HG02571 (cell line): Measurements from ENCODE around the gene S100A3.

ENCODE experiments used
- ATAC-seq: cut with Tn5 transposase; IDR thresholded peaks from one replicate; pipeline ENCODE4 v1.9.1; 2021; ENCODE audit warnings: mild to moderate bottlenecking, moderate library complexity; ENCODE audit not compliant: unreplicated experiment

The S100A3 gene

DNA sequence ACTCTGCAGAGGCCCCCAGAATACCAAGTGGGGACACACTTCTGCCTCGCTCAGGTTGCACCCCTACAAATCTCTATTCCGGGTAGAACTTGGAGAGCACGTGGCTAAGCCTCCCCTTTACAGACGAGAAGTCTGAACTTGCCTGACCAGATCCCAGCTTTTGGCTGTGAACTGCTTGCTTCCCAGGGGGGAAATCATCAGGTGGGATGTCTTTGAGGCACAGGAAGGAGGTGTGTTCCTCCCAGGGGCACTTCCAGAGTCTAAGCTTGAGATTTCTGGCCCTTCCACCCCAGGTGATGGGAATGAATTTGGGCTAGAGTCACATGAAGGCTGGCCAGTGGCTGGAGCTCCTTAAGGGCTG lies 1.3 kb upstream of the S100A3 start:
- ATAC-seq: no peak

DNA sequence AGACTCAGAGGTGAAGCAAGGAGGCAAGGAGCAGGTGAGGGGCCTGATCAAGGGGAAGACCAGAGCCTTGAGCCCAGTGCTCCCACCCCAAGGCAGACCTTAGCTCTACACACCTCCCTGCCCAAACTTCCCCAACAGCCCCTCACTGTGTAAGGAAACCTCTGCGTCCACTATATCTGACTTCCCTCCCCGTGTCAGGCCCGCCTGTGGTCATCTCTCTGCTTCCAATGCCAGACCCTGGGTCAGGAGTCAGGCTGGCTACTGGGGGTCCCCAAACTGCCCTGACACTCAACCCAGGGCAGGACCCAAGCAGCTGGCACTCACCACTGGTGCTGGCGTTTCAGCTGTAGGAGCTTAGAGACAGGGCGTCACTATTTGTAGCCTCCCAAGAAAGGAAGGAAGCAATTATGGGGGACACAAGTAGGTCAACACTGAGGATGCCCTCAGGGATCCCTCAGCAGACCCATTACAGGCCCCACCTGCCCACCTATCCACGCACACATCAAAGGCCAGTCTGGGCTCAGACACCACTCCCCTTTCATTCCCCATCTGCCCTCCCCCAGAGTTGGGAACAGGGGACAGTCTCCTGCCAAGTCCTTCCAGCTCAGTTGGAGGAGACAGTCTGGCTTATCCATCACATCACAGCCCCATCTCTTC lies 811 bp upstream of the S100A3 start:
- no peak for ATAC-seq

DNA sequence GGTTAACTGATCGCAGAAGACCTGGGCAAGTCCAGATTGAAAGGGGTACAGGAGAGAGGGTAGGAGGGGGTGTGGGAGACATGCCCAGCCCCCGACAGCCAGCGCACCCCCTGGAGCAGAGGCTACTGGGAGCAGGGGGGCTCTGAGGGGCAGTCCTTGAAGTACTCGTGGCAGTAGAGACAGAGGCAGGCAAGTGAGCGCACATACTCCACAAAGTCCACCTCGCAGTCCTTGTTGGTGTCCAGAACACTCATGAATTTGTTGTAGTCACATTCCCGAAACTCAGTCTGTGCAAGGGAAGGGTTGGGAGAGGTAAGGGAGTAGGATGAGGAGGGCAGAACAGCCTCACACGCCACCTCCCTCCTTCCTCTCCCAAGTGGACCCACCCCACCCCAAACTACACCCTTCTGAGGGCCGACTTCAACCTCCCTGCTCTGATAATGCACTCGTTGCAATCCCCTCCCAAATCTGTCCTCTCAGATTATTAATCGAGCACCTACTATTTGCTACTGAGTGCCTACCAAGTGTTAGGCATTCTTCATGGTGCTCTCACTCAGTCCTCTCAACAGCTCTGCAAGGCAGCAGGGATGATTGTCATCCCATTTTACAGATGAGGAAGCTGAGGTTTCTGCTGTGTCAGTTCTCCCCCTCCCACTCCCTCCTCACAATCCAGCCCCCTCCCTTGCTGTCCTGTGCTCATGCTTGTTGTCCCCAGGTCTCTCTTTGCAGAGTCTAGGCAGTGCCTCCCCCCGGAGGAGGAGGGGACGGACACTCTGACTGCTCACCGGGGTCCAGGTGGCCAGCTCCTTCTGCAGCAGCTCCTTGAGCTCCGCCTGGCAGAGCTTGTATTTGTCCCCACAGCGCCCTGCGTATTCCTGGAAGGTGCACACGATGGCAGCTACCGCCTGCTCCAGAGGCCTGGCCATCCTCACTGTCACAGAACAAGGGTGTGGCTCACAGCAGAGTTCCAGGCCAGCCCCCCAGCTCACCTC lies 1.2 kb downstream of the S100A3 start:
- ATAC-seq: no peak

DNA sequence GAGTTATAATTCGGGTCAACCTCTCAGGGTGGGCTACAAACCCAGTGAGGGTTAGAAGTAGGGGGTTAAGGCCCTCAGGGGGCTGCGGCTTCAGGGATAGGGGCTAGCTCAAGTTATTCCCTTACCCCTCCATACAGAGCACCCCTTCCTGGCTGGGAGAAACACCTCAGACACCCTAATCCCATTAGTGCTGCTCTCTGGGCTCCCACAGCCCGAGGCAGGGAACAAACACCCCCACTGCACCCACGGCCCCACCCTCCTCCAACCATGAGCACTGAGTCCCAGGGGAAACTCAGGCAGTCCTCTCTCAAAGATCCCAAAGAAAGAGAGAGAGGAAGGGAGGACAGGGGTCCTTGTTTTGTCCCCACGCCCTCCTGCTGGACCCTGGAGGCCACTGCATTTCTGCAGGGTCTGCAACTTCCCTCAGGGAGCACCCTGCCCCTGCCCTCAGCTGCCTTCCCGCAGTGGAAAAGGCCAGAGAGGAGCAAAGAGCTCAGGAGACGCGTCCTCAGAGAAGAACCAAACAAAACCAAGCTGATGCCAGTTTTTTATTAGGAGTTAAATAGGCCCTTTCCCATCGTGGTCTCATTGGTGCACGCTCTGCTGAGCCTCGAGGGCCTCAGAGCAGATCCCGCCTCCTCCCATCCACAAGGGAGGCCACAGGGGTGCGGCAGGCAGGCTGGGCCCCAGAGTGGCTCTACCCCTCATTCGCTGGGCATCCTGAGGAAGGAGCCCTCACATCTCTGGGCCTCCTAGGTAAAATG lies 2.1 kb downstream of the S100A3 start:
- ATAC-seq: no peak

DNA sequence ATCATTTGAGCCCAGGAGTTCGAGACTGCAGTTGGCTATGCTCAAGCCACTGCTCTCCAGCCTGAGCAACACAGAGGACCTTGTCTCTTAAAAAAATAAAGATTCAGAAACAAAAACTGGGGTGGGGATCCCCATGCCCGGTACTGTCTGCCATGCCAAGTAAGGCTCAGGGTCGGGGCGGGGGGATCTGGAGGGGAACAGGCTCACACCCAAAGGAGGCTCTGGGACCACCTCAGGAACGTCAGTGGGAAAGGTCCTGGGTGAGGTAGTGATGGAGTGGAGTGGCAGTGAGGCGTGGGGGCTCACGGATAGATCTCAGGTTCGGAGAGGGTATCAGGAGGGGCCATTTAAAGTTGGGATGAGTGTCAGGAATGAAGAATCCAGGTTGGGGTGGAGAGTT lies 2.7 kb downstream of the S100A3 start:
- ATAC-seq: no peak

DNA sequence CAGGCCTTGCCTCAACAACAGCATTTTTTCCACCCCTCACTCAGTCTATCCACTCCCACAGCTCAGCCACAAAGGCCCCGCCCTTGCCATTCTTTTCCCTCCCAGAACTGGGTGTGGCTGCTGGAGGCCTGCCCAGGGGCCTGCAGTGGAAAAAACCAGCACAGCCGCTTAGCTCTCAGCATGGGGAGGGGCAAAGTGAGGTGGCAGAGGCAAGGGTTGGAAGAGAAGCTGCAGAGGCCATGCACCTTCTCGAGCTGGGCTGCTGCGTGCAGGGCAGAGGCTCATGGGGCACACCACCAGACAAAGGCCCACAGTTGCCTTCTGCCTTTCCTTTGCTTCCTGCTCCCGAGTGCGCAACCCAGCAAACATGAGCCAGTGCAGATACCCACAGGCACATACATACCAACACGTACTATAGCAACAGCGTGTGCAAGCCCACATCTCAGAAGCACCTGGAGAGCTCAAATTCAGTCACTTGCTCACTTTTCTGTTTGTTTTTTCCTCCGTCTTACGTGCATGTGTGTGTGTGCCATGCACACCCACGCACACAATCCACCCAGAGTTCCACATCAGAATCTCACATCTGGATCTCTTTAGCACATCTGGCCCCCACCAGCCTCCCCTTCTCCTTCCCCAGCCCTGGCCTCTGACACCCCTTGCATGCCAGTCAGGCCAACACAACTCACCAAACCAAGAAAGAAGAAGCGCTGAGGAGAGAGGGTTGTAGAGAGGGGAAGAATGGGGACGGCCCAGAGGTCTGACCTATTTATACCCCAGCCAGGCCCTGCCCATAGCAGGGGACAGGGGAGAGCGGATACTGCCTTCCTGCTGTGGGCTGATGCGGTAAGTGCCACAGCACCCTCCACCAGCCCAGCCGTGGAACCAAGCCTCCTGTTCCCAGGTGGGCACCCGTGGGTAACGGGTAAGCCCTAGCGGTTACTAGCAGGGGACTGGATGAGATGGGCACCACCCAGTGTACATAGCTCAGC lies 3.7 kb downstream of the S100A3 start, which contains the start of gene S100A4:
TSS of gene S100A4 (minus strand) at position 740 of the 989 bp plus-strand sequence. CDS start 1,012 bp downstream, outside the sequence.
- no peak for ATAC-seq

DNA sequence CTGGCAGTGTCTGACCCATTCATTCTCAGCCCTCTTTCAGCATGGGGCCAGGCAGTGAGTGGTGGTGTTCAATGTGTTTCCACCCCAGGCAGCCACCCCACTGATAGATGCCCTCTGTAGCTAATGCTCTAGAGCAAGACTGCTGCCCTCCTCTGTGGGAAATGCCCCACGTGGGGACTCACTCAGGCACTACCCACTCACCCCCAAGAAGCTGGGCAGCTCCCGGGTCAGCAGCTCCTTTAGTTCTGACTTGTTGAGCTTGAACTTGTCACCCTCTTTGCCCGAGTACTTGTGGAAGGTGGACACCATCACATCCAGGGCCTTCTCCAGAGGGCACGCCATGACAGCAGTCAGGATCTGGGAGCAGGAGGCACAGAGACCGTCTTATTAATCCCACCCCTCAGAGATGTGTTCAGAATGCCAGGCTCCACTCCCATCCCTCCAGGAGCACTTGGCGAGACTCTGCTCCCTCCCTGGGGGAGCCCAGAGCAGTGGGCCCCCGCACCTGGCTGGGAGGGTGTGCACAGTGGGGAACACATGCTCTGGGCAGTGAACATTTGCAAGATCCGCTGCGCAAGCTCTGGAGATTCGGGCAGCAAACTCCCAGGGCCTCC lies 4.5 kb downstream of the S100A3 start:
- no peak for ATAC-seq

DNA sequence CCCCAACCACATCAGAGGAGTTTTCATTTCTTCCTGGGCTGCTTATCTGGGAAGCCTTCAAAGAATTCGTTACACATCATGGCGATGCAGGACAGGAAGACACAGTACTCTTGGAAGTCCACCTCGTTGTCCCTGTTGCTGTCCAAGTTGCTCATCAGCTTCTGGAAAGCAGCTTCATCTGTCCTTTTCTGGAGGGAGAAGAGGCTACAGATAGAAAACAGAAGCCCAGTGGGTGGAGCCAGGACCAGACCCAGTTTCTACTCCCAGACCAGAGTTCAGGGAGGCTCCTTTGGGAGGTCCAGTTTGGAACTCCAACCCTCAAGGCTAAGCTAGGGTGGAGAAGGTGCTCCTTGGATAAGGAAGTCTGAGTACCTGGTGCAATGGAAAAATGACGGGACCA lies 5.3 kb downstream of the S100A3 start:
- no peak for ATAC-seq

DNA sequence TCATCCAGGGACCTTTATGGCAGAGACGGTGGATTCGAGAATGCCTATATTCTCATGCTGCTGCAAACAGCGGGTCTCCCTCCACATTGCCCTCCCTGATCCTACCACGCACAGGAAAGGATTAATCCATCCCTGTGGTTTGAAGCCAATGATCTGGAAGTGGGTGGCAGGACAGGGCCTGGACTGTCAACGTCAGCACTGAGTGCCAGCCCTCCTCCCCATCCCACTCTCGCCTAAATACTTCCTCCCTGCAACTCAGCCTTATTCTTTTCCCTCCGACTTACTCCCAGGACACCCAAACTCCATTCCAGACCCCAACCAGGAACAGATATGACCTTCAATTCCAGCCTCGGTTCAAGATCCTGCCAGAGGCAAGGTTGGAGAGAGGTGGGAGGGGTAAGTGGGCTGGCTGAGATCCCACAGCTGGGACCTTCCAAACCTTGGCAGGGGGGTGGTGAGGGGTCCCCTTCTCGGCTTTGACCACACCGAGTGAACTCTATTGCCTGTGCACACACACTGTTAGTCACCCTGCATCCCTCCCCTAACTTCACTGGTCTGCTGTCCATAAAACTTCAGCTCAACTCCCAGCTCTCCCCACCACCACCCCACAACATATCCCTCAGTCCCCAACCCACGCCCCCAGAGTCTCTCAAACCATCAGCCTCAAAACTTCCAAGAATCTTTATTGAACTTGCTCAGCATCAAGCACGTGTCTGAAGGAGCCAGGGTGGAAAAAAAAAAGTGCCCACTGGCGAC lies 5.9 kb downstream of the S100A3 start:
- ATAC-seq: no peak

DNA sequence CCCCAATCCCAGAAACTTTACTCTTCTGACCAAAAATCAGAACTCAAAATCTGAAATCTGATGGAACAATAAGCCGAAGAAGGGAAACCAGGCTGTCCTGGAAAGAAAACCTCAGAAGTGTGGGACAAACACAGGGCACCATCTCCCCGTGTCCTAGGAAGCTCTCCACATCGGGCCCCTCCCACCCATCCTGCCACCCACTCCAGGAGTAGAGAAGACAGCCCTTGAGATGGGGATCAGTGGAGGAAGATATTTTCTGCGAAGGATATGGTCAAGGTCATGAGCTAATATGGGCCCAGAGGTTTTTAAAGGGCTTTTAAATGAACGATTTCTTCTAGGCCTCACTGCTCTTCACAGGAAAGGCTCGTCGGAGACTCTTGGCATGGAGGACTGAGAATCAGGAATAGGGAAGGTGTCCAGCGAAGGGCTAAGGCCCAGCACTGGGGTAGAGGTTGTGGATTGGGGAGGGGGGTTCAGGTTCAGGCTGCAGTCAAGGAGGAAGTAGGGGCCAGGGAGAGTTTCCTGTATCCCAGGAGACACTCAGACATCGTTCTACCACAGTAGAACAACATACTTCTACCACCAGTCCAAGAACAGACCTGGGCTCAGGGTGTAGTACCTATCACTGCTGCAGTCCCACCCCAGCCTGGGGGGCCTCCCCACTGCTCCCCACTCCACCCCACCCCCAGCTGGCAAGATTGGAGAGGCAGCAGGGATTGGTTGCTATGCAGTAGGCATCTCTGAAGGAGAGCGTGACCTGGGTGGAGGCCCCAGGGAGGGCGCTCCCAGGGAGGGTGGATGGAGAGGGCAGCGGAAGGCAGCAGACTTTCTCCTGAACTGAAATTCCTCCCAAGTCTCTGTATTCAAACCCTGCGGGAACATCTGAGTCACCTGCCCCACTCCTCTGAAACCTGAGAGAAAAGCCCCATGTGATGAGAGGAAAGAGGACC lies 7.1 kb downstream of the S100A3 start:
- ATAC-seq: no peak

DNA sequence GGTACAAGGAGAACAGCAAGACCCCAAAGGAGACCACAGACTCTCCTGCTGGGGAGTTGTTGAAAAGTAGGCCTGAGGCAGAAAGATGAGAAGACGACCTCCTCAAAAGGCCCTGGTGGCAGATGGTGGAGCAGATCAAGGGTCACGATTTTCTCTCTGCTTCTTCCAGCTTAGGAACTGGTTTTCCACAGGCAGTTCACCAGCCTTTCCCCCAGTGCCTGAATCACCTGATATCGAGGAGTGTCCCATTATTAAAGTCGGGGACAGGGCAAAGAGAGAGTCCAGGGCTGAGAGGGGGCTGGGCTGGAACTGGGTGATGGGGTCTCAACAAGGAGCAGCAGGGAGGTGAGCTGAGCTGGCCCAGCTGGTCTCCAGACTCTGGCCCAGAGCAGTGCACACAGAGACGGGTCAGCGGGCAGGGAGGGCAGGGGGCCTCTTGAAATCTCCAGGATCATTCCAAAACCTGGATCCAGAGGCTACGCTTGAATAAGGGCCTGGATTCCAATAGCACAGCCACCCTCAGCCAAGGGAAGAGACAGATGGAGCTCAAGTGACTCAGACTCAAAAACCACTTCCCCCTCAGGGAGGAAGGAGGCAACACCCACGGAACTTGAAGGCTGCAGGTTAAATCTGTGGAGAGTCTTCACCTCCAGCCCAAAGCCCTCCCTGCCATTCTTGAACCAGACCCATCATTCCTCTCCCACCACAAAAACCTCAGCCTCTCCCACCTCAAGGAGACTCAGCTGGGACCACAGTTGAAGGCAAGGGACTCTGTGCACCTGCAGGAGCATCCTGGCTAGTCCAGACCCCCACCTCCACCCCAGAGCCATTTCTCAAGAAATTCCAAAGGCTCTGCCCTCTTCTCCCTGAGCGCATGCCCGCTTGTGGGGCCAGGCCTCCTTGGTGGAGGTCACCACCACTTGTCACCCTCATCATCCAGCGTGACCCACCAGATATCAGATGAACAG lies 8.4 kb downstream of the S100A3 start, which contains the start of gene S100A5:
TSS of gene S100A5 (minus strand) at position 541 of the 968 bp plus-strand sequence. CDS start 743 bp downstream, outside the sequence.
- no peak for ATAC-seq

DNA sequence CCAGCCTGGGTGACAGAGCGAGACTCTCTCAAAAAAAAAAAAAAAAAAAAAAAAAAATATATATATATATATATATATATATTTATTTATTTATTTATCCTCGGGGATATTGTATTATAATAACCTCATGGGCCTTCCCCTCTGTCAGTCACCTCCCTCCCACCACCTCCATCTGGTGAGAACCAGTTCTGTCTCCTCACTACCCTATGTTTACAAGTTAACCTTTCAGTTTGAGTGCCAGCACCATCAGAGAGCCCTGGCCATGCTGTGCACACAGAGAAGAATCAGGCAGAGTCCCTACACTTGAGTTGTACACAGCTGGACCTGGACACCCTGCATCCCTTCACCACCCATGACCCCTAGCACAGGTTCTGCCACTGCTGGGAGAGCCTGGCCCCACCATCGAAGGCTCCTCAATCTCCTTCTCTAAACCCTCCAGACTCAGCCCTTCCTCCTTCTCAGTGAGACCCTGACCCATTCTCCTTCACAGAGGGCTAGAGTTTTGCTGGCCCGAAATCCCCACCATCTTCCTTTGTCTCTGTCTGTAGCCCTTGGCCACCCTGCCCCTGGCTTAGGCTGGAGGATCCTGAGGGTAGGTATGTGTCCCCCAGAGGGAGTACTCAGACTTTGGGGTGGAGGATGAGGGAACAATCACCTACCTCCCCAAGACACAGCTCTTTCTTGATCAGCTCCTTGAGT lies 9.5 kb downstream of the S100A3 start:
- no peak for ATAC-seq

DNA sequence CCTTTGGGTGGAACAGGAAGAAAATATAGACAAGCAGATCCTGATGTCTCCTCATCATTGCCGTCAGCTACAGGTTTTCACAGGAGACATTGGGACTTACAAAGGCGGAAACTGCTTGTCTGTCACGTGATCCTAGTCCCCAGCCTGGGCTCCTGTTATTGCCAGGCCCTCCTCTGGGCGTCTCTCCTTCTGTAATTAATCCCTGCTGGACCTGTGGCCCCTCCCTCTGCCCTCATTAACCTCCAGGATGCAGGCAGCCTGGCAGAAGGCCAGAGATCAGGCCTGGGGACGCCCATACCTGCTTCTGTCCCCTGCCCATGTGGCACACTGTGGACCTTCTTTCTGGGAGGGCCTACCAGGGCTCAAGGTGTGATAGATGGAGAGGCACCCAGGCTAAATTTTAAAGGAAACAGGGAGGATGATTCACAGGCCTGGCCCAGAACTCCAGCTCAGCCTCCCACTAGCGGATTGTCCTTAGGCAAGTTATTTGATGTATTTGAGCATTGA lies 10.7 kb downstream of the S100A3 start:
- no peak for ATAC-seq

DNA sequence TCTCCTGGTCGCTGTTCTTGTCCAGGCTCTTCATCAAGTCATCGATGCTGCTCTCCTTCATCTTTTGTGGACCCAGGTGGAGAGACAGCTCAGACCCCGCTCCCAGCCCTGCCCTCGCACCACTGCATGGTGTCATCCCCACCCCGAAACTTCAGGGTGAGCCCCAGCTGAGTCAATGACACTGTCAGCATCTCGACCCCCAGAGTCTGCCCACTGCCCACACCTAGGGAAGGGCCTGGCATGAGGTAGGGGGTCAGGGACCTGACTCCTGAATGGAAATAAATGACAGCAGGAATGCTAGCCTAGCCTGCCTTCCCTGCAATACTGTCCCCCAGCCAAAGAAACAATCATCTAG lies 11.7 kb downstream of the S100A3 start:
- no peak for ATAC-seq

DNA sequence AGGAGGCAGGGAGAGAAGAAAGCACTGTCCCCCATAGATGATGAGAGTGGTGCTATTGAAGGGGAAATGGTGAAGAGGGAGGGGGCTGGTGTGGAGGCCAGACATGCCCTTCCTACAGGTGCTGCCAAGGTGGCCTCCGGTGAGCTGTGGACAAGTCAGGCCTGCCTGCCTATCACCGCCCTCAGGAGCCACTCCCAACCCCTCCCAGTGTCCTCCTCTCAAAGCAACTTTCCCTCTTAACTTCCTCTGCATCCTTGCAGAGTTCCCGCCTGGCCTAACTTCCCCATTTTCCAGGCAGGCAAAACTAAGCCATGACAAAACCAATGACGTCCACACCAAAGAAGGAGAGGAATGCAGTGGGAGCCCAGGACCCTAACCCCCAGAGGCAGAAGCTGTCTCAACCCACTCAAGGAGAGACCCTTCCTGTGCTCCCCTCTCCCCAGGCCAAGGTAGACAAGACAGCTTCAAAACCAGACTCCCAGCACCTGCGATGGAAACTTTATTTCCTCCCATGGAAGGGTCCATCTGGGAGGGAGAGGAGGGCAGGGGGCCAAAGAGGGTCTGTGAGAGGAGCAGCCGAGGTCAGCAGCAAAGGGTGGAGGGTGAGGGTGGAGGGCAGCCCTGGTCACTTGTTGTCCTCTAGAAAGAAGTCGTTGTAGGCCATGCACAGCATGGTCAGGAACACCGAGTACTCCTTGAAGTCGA lies 12.2 kb downstream of the S100A3 start:
- no peak for ATAC-seq
